Superior temporal gyrus (tissue), 1 donor: Measurements from ENCODE around the gene RNF39.
"Not testable (repeated sequence)": the region's sequence is repeated elsewhere in the genome, so short reads cannot be mapped to it uniquely, and the experiment has no call there.

ENCODE experiments used
- DNase-seq: peaks from one replicate; pipeline ENCODE4 v3.0.0-alpha.2; 2016; ENCODE audit errors: extremely low spot score

RNF39 gene

DNA sequence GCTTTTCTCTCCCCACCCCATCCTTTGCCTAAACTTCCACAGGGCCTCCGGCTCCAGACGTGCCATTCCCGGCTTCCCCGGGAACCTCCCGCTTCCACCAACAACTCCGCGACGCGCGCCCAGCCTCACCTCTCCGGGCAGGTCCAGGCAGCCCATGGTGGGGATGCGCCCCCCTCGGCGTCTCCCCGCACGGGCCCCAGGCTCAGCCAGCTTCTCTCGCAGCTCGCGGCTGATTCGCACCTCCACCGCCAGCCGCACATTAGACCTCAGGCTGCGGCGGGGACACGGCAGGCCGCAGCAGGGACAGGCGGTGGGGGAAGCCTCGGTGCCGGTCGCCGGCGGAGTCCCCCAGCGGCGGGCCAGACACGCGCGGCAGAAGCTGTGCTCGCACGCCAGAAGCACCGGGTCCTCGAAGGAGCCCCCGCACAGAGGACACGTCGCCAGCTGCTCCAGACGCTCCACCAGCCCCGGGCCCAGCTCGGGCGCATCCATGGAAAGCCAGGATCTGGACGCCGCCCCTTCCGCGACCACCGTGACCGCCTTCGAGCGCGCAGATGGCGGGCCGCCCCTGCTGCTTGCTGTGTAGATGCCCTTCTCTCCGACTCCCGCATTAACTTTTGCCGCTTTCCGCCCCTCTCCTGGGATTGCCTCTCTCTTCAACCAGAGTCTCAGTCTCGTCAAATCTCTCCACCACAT lies at the start of gene RNF39:
Gene RNF39 (minus strand): TSS at position 676 of the 696 bp plus-strand sequence. CDS start 184 bp downstream, at position 492.
- DNase-seq: no peak

DNA sequence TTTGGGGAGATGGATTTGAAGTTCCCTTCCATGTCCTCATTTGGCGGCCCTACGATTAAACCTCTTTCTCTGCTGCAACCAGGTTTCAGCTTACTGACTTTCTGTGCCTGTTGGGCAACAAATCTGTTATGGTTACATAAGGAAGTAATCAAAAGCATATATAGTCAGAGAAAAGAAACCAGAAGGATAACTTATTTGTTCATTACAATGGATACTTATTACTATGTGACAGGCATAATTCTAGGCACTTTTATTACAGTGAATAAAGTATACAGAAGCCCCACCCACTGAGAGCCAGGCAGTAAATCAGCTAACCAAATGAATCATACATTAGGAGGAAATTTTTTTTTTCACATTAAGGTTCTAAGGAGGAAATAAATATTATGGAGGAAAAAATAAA lies 46.9 kb upstream of the RNF39 start:
- no peak for DNase-seq

GRCh38 chr6:30121446-30122366 lies 46.1 kb upstream of the RNF39 start:
- no peak for DNase-seq

- not testable (repeated sequence) for DNase-seq
These were observed 43.1 kb upstream of the RNF39 start for GRCh38 chr6:30118691-30119090.

- no peak for DNase-seq
These were observed 41.2 kb upstream of the RNF39 start for GRCh38 chr6:30116724-30117123.

- DNase-seq: no peak
These were observed 38.3 kb upstream of the RNF39 start for GRCh38 chr6:30113841-30114240.

DNA sequence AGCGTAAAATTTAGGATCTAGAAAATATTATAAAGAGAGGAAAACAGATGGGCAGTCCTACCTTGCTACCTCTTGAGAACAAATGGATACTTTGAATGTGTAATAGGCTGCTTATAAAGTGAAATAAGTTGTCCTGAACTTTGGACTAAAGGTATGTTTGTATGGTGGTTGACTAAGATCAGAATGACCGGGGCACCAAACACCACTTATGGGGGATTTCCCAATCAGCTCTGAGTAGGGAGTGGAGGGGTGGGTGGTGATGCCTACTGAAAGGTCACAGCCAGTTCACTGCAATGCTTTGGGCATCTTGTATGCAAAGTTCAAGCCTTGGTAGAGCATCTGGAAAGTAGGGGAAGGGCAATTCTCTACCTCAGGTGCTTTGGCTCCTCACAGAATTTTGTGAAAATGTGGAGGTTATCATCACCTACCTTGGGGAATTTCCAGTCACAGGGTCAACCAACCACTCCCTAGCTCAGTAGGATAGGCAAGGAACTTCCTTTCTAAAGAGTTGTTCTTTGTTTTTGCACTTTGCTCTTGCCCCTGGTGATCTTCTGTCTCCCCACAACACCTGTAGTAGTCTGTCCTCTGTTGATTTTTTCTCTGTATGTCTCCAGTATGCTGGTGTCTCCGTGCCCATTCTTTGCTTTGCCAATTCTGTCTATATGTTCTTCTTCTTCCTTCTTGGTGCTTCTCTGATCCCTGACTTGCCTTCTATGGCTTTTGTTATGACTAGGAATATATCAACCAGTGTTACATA lies 37.6 kb upstream of the RNF39 start, which contains the start of gene TRIM31:
Gene TRIM31 (minus strand): TSS at position 88 of the 757 bp plus-strand sequence. CDS start 285 bp downstream, outside the sequence.
- no peak for DNase-seq

GRCh38 chr6:30112402-30112994 lies 36.9 kb upstream of the RNF39 start:
- no peak for DNase-seq

GRCh38 chr6:30111266-30111856 lies 35.8 kb upstream of the RNF39 start:
- DNase-seq: no peak

DNA sequence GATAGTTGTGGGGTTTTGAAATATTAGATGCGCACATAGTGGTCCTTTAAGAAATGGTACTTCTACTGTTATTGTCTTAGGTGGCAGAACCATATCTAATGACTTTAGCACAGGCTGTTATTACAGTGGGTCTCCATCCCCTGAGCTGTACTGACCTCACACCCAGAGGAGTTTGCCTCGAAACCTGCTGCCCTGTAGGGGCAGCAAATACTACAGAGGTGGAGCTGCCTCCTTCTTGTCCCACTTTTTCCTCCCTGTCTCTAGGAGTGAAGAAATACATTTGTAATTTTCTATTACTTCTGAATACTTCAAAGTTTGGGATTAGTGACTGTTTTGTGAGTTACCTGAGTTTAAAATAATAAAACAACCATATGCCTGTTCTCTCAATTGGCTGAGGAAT lies 29.1 kb upstream of the RNF39 start:
- DNase-seq: no peak

- DNase-seq: no peak
These were observed 28.3 kb upstream of the RNF39 start for GRCh38 chr6:30103872-30104179.

GRCh38 chr6:30102970-30103871 lies 27.7 kb upstream of the RNF39 start:
- peak; percentile 94 for DNase-seq

- peak; percentile 19 for DNase-seq
These were observed 26.9 kb upstream of the RNF39 start for GRCh38 chr6:30102414-30102969.

DNA sequence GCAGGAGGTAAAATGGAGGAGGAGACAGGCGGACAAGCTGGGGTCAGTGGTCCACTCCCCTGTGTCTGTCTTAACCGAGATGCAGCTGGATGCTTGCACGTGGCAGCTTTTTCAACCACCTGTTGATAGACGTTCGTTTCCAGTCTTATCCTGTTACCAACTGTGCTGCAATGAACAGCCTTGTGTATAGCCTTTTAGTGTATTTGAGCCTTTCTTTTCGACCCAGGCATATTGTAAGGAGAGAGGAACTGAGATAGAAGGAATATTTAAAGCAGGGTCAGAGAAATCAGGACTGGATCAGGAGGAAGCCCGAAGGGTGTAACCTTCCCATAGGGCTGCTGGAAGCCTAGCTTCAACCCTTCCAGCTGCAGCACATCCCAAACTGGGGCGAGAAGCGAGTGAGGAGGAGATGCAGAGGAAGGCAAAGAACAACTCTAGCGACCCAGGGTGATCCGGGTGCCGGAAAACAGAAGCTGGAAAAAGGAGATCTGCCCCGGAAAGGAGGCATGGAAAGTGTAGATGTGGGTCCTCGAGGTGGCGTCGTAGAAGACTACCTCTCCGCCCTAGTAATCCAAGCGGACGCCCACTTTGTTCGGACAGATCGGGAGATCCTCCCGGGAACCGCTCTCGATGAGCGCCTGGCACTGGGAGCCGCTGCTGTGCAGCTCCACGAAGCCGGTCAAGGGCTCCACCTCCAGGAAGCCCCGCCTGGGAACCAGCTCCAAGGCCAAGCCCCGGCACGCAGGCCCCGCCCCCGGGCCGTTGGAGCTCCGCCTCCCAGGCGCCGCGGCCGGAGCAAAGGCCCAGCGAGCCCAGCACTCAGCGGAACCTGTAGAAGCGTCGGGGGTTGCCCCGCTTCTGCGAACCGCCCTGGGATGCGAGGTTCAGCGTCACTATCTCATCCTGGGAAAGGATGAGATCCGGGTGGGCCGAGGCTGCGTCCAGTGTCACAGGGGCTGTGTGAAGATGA lies 26.2 kb upstream of the RNF39 start:
- DNase-seq: peak; percentile 87

DNA sequence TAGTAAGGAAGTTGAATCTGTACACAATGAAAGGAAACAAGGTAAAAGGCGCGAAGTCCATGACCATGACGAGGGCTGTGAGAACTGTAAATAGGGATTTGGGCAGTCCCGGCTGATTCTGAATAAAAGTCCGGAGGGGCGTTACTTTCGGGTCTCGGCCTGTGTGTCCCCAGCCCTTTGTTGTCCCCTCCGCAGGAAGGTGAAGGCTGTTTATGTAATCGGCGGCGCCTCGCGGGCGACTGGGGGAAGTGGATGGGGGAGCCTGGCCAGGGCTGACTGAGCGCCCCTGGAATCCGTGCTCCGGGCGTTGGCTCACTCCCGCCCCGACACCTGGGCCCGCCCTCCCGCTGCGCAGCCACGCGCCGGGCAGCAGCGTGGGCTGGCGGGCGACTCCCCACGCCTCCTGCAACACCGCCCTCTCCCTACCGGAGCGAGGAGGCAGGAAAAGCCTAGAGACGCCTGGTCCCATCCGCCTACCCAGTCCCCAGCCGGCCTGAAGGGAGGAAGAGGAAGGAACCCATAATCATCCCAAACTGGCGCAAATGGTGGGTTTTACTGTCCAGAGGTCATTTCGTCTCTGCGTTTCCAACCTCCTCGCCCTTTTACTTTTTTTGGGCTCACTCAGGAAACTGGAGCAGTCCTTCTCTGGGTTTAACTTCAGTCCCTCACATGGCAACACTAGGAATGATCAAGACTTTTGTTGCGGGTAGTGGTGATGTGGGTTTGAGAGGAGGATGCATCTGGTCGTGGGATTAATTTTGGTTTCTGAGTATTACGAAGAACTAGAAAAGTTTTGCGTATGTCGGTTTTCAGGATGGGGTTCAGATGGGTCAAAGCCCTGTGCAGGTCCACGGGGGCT lies 25.2 kb upstream of the RNF39 start:
- DNase-seq: no peak

DNA sequence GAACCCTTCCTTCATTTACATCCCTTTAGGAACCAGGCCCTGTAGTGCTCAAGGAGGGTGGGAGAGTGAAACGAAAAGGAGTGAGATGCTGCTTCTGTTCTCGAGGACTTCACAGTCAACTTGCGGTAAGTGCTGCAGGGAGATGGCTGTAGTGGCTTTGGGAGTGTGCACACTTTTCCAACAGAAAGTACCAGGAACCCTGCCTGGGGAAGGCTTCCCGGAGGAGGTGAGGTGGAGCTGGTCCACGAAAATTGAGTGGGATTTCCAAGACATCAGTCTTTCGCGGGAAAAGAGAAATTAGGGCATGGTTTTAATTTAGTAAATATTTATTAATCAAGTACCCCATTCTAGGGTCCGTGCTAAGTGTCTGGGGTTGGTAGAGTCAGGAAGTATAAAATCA lies 24.6 kb upstream of the RNF39 start:
- DNase-seq: no peak

DNA sequence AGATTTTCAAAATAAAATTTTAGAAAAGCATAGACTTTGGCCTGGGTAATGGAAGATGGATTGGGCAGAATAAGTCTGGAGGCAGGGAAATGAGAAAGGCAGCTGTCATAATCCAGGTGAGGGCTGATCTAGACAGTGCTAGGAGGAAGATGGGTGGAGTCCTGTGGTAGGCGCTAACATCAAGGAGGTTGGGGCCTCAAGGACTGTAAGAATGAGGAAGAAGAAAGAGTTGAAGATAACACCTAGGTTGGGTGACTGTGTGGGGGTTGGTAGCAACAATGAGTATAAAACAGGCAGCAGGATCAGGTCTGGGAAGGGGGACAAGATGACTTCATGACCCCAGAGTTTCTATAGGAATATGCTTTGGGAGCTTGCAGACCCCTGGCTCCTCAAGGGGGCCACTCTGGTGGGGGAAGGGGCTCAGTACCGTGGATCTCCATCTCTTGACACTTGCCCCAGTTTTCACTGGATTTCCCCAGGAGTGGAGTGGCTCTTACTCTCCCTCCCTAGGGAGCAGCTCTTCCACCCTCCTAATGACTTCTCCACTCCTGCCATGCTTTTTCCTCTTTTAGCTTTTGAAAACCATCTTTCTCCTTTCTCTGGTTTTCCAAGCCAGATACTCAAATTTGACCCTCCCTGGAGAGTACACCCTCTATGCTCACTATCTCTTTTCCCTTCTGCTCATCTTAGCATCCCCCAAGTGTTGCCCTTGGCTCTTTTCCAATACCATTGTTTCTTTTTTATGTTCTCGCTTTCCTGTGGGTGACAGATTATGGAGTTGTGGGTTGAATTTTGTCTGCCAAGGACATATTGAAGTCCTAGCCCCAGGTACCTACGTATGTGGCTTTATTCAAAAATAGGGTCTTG lies 22.6 kb upstream of the RNF39 start:
- no peak for DNase-seq
